CD4-positive, alpha-beta T cell (primary cell): ENCODE measurements around the gene ARID3A. TPM values are rescaled to one million over a fixed set of nuclear protein-coding genes. Genes with fewer than 3 reads are reported as not detected.
"Not testable (repeated sequence)": the region's sequence is repeated elsewhere in the genome, so short reads cannot be mapped to it uniquely, and the experiment has no call there.

Experiments
- ATAC-seq: fragments of 200-7000 bp; cut with Tn5 transposase; one replicate; pipeline ENCODE4 v1.10.0; 2022; ENCODE audit warnings: mild to moderate bottlenecking; ENCODE audit not compliant: poor library complexity
- CTCF ChIA-PET: fragments of 350-600 bp; sonication (Branson Sonifier 250); formaldehyde crosslinking; loops from one replicate; lab custom pipeline; 2021; ENCODE audit warnings: antibody characterized with exemption, inconsistent platforms; lab: Charles Lee
- POLR2A ChIA-PET: fragments of 350-600 bp; sonication (Branson Sonifier 250); formaldehyde crosslinking; loops from one replicate; lab custom pipeline; 2021; ENCODE audit warnings: antibody characterized with exemption, inconsistent platforms; lab: Charles Lee
- DNase-seq, 14 experiments: peaks; one replicate each; pipeline ENCODE4 v3.0.0-alpha.2; 2013 to 2020; ENCODE audit warnings: mixed read lengths in 2 of 14
- H3K27ac ChIP-seq, 2 donors: one replicate each; pipeline versions ENCODE4 v1.5.1 to v1.7.0; 2013; ENCODE audit warnings: low read length in 2 of 2, low read depth in 1 of 2, mild to moderate bottlenecking in 1 of 2
- H3K27me3 ChIP-seq, 2 experiments: 1 replicate in 1 of 2; 2 replicates in 1 of 2; pipeline versions ENCODE4 v1.6.1 to v1.7.0; 2013; ENCODE audit warnings: low read length in 2 of 2, control low read depth in 1 of 2, mild to moderate bottlenecking in 1 of 2, moderate library complexity in 1 of 2; ENCODE audit not compliant: insufficient read depth in 2 of 2, control insufficient read depth in 1 of 2
- H3K36me3 ChIP-seq: one replicate; pipeline ENCODE4 v1.6.1; 2013; ENCODE audit warnings: low read length, control low read depth; ENCODE audit not compliant: insufficient read depth
- H3K4me1 ChIP-seq: one replicate; pipeline ENCODE4 v1.6.1; 2013; ENCODE audit warnings: low read length, control low read depth; ENCODE audit not compliant: insufficient read depth
- H3K4me3 ChIP-seq: one replicate; pipeline ENCODE4 v1.5.1; 2013; ENCODE audit warnings: mild to moderate bottlenecking, low read length, moderate library complexity
- H3K9me3 ChIP-seq, 2 experiments: 1 replicate in 1 of 2; 2 replicates in 1 of 2; pipeline versions ENCODE4 v1.6.1 to v1.7.0; 2013; ENCODE audit warnings: low read length in 2 of 2, mild to moderate bottlenecking in 2 of 2, control low read depth in 1 of 2, moderate library complexity in 1 of 2; ENCODE audit not compliant: control insufficient read depth in 1 of 2, insufficient read depth in 1 of 2
- H3K27ac Mint-ChIP-seq: one replicate; pipeline ENCODE4 v1.8.0; 2020; ENCODE audit warnings: mixed read lengths
- H3K27me3 Mint-ChIP-seq: one replicate; pipeline ENCODE4 v1.8.0; 2021; ENCODE audit warnings: mixed read lengths
- H3K36me3 Mint-ChIP-seq: one replicate; pipeline ENCODE4 v1.8.0; 2021; ENCODE audit warnings: low read depth, mixed read lengths
- H3K4me1 Mint-ChIP-seq: one replicate; pipeline ENCODE4 v1.8.0; 2021; ENCODE audit warnings: low read depth, mixed read lengths
- H3K4me3 Mint-ChIP-seq: one replicate; pipeline ENCODE4 v1.8.0; 2020; ENCODE audit warnings: mild to moderate bottlenecking, mixed read lengths
- H3K9me3 Mint-ChIP-seq: one replicate; pipeline ENCODE4 v1.8.0; 2020; ENCODE audit warnings: mixed read lengths
- intact Hi-C, 2 experiments: fragments of 100-400 bp; cut with DNase I in 1 of 2; cut with micrococcal nuclease in 1 of 2; formaldehyde crosslinking; loops; one replicate each; pipeline versions ENCODE4 v1.15.1 to v1.9.0; 2023 to 2025; cut with DNase I, micrococcal nuclease
- total RNA-seq, 174 experiments: library from RNA in 2 of 174; stranded (reverse) in 2 of 174; gene quantifications; one replicate each; pipeline ENCODE4 v1.2.3 and lab custom pipeline; 2021 to 2026
- TF ChIP-seq, protein P1 (sequence below): fragments of 200-600 bp; IDR thresholded peaks from one replicate; pipeline ENCODE4 v1.8.0; 2022; ENCODE audit warnings: antibody characterized with exemption, mild to moderate bottlenecking

ARID3A gene
- total RNA-seq, 2 experiments from 2014 or later = 3.7 to 4.1 TPM

DNA sequence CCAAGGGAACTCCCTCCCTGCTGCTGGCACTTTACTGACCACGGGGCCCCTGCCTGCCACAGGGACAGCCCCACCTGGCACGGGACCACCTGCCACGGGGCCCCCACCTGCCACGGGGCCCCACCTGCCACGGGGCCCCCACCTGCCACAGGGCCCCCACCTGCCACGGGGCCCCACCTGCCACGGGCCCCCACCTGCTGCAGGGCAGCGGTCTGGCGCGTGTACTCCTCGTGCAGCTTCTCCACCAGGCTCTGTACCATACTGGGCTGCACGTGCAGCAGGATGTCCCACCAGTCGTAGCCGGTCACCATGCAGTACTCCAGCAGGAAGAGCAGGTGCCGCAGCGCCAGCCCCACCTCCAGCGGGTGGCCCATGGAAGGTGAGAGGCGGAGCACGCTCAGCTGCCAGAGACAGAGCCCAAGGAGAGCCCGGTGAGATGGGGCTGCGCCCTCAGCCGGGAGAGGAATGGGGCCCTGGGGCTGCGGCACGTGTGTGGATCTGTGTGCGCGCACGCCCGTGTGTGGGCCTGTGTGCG is 49.0 kb upstream of the ARID3A start:
- CTCF ChIA-PET = no interaction called here
- Mint-ChIP-seq H3K27ac (no peak overlapping the region), H3K4me3 (no peak overlapping the region), H3K4me1 (peaks cover 14% of the 10 kb centered on the region), H3K9me3 (no peaks in the 10 kb centered on the region), H3K36me3 (peaks cover 24% of the 10 kb centered on the region), H3K27me3 (no peaks in the 10 kb centered on the region)
- no peaks in the 10 kb centered on the region for H3K9me3 ChIP-seq
- H3K27ac ChIP-seq = no peak overlapping the region
- ATAC-seq = no peak
- TF ChIP-seq, protein P1, sequence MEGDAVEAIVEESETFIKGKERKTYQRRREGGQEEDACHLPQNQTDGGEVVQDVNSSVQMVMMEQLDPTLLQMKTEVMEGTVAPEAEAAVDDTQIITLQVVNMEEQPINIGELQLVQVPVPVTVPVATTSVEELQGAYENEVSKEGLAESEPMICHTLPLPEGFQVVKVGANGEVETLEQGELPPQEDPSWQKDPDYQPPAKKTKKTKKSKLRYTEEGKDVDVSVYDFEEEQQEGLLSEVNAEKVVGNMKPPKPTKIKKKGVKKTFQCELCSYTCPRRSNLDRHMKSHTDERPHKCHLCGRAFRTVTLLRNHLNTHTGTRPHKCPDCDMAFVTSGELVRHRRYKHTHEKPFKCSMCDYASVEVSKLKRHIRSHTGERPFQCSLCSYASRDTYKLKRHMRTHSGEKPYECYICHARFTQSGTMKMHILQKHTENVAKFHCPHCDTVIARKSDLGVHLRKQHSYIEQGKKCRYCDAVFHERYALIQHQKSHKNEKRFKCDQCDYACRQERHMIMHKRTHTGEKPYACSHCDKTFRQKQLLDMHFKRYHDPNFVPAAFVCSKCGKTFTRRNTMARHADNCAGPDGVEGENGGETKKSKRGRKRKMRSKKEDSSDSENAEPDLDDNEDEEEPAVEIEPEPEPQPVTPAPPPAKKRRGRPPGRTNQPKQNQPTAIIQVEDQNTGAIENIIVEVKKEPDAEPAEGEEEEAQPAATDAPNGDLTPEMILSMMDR = no peak
- DNase-seq = no peak
- peaks cover 25% of the 10 kb centered on the region for H3K36me3 ChIP-seq
- peaks cover 15% of the 10 kb centered on the region for H3K4me1 ChIP-seq
- POLR2A ChIA-PET = interaction anchor here (2.8 kb wide), 1 partner anchor 16 kb away, joined by 8 read pairs; the partner anchor contains the start of genes MED16 and RNU6-9
- no peak overlapping the region for H3K4me3 ChIP-seq
- intact Hi-C loops = no loop called here
- H3K27me3 ChIP-seq = no peaks in the 10 kb centered on the region

DNA sequence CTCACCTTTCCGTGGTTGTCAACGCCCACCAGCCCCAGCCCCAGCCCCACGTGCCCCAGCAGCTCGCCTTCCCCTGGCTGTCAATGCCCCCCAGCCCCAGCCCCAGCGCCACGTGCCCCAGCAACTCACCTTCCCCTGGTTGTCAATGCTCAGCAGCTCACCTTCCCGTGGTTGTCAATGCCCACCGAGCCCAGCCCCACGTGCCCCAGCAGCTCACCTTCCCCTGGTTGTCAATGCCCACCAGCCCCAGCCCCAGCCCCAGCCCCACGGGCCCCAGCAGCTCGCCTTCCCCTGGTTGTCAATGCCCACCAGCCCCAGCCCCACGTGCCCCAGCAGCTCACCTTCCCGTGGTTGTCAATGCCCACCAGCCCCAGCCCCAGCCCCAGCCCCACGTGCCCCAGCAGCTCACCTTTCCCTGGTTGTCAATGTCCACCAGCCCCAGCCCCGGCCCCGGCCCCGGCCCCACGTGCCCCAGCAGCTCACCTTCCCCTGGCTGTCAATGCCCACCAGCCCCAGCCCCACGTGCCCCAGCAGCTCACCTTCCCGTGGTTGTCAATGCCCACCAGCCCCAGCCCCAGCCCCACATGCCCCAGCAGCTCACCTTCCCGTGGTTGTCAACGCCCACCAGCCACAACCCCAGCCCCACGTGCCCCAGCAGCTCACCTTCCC is 47.7 kb upstream of the ARID3A start:
- H3K4me1 Mint-ChIP-seq, H3K9me3 ChIP-seq, H3K4me1 ChIP-seq, H3K27me3 ChIP-seq, H3K9me3 Mint-ChIP-seq, H3K27ac Mint-ChIP-seq, DNase-seq, H3K4me3 ChIP-seq, H3K27me3 Mint-ChIP-seq, H3K27ac ChIP-seq, intact Hi-C loops, H3K4me3 Mint-ChIP-seq, ATAC-seq: not testable (repeated sequence)
- CTCF ChIA-PET = interaction anchor here (1.6 kb wide), 1 partner anchor 15 kb away, joined by 5 read pairs; no protein-coding TSS in a partner anchor
- peaks cover 35% of the 10 kb centered on the region for H3K36me3 ChIP-seq
- peaks cover 29% of the 10 kb centered on the region for H3K36me3 Mint-ChIP-seq
- POLR2A ChIA-PET = interaction anchor here (2.8 kb wide), 1 partner anchor 15 kb away, joined by 8 read pairs; the partner anchor contains the start of genes MED16 and RNU6-9

DNA sequence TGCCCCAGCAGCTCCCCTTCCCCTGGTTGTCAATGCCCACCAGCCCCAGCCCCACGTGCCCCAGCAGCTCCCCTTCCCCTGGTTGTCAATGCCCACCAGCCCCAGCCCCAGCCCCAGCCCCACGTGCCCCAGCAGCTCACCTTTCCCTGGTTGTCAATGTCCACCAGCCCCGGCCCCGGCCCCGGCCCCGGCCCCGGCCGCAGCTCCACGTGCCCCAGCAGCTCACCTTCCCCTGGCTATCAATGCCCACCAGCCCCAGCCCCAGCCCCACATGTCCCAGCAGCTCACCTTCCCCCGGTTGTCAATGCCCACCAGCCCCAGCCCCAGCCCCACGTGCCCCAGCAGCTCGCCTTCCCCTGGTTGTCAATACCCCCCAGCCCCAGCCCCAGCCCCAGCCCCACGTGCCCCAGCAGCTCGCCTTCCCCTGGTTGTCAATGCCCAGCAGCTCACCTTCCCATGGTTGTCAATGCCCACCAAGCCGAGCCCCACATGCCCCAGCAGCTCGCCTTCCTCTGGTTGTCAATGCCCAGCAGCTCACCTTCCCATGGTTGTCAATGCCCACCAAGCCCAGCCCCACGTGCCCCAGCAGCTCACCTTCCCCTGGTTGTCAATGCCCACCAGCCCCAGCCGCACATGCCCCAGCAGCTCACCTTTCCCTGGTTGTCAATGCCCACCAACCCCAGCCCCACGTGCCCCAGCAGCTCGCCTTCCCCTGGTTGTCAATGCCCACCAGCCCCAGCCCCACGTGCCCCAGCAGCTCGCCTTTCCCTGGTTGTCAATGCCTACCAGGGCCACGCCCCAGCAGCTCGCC is 46.9 kb upstream of the ARID3A start:
- H3K27ac ChIP-seq, H3K9me3 ChIP-seq, H3K4me3 Mint-ChIP-seq, H3K4me1 ChIP-seq, H3K27me3 Mint-ChIP-seq, DNase-seq, H3K4me3 ChIP-seq, H3K9me3 Mint-ChIP-seq, H3K27ac Mint-ChIP-seq, ATAC-seq, H3K27me3 ChIP-seq, intact Hi-C loops, H3K4me1 Mint-ChIP-seq: not testable (repeated sequence)
- ChIA-PET POLR2A (interaction anchor here (0.8 to 2.8 kb wide), 2 partner anchors 14 to 16 kb away, joined by 3 to 8 read pairs; partner anchors contain the start of genes MED16 and RNU6-9), CTCF (interaction anchor here (0.8 to 1.6 kb wide), 2 partner anchors 15 to 42 kb away, joined by 4 to 5 read pairs; no protein-coding TSS in a partner anchor)
- peaks cover 41% of the 10 kb centered on the region for H3K36me3 ChIP-seq
- H3K36me3 Mint-ChIP-seq = peaks cover 36% of the 10 kb centered on the region
